Mesodermal cell (in vitro differentiated cells): ENCODE measurements around the gene GRK4.
A peak's percentile ranks its signal among the peaks of the same experiment; 100 is the strongest.

Experiments
- H3K27ac ChIP-seq: 2 replicates; pipeline ENCODE4 v1.7.0; 2013; ENCODE audit warnings: mild to moderate bottlenecking, low read depth, low read length, moderate library complexity; ENCODE audit not compliant: severe bottlenecking
- H3K36me3 ChIP-seq: 2 replicates; pipeline ENCODE4 v1.7.1; 2013; ENCODE audit warnings: mild to moderate bottlenecking, low read length, moderate library complexity; ENCODE audit not compliant: control insufficient read depth, insufficient read depth
- H3K4me1 ChIP-seq: one replicate; pipeline ENCODE4 v1.7.1; 2013; ENCODE audit warnings: mild to moderate bottlenecking, low read length; ENCODE audit not compliant: insufficient read depth, control insufficient read depth, poor library complexity, severe bottlenecking
- H3K4me3 ChIP-seq: 2 replicates; pipeline ENCODE4 v1.7.0; 2013; ENCODE audit warnings: low read length, control low read depth, mild to moderate bottlenecking; ENCODE audit not compliant: insufficient read depth, poor library complexity, severe bottlenecking; ENCODE audit errors: extremely low read depth
- H3K9me3 ChIP-seq: 2 replicates; pipeline ENCODE4 v1.7.1; 2013; ENCODE audit warnings: mild to moderate bottlenecking, low read length, moderate library complexity; ENCODE audit not compliant: control insufficient read depth
- WGBS, 2 experiments: methylation state at CpG; one replicate each; pipeline ENCODE4 v1.1.5; 2013; ENCODE audit warnings: missing lambda C conversion rate in 2 of 2; ENCODE audit not compliant: insufficient coverage in 2 of 2; 5-methylcytosine and 5-hydroxymethylcytosine counted together

The GRK4 gene

GRCh38 chr4:2931512-2932301 is 31.7 kb upstream of the GRK4 start:
- H3K27ac ChIP-seq: no peak overlapping the region
- H3K9me3 ChIP-seq: no peaks in the 10 kb centered on the region
- peaks cover 15% of the 10 kb centered on the region for H3K4me1 ChIP-seq
- peaks cover 69% of the 10 kb centered on the region for H3K36me3 ChIP-seq
- WGBS, 2 experiments: 95 to 97% methylated on average over 33 to 38 of the region's 38 CpGs
- no peak overlapping the region for H3K4me3 ChIP-seq

DNA sequence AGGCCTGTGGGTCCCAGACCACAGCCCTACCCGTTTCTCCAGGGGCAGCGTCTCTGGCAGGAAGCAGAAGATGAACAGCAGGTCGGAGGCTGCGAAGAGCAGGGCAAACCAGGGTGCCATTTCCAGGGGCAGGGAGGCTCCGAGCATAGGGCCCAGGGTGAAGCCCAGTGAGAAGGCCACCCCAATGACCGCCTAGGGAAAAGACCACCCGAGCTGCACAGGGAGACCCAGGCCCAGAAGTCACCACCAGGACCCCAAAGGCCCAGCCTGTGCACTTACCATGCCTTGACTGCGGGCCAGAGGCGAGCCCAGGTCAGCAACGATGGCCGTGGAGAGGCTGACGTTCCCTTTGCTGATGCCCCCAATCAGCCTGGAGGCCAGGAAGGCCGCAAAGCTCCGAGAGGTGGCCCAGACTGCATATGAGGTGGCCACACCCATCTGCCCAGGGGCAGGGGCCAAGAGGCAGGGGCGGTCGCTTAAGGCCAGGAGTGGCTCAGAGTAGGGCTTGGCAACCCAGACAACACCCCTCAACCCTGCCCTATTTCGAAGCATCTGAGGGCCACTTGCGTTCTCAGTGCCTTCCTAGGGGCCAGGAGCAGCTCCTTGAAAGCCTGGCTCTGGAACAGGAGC is 30.9 kb upstream of the GRK4 start:
- WGBS, 2 experiments: 94 to 97% methylated on average over 17 to 18 of the region's 18 CpGs
- peaks cover 67% of the 10 kb centered on the region for H3K36me3 ChIP-seq
- no peaks in the 10 kb centered on the region for H3K9me3 ChIP-seq

GRCh38 chr4:2932951-2933565 is 30.3 kb upstream of the GRK4 start:
- Histone ChIP-seq H3K36me3 (peaks cover 66% of the 10 kb centered on the region), H3K4me3 (peak overlapping the region; percentile 58), H3K9me3 (no peaks in the 10 kb centered on the region), H3K4me1 (peaks cover 23% of the 10 kb centered on the region), H3K27ac (peak overlapping the region; percentile 5)
- WGBS, 2 experiments: 90 to 96% methylated on average over 13 of the region's 15 CpGs

More for the DNA sequence above, 30.9 kb upstream of the GRK4 start:
- Histone ChIP-seq H3K4me1 (peaks cover 17% of the 10 kb centered on the region), H3K4me3 (no peak overlapping the region), H3K27ac (peak overlapping the region; percentile 5)

- Histone ChIP-seq H3K36me3 (peaks cover 65% of the 10 kb centered on the region), H3K4me1 (peaks cover 23% of the 10 kb centered on the region), H3K4me3 (peak overlapping the region; percentile 58), H3K9me3 (no peaks in the 10 kb centered on the region), H3K27ac (no peak overlapping the region)
- 62 to 65% methylated on average over 16 to 19 of the region's 31 CpGs for WGBS, 2 experiments
Observed at GRCh38 chr4:2933566-2934076, 29.8 kb upstream of the GRK4 start.

GRCh38 chr4:2934077-2934812 is 29.1 kb upstream of the GRK4 start:
- Histone ChIP-seq H3K36me3 (peaks cover 65% of the 10 kb centered on the region), H3K4me3 (peak overlapping the region; percentile 86), H3K4me1 (peaks cover 23% of the 10 kb centered on the region), H3K27ac (no peak overlapping the region), H3K9me3 (no peaks in the 10 kb centered on the region)
- 2 to 5% methylated on average over 17 to 20 of the region's 93 CpGs for WGBS, 2 experiments

DNA sequence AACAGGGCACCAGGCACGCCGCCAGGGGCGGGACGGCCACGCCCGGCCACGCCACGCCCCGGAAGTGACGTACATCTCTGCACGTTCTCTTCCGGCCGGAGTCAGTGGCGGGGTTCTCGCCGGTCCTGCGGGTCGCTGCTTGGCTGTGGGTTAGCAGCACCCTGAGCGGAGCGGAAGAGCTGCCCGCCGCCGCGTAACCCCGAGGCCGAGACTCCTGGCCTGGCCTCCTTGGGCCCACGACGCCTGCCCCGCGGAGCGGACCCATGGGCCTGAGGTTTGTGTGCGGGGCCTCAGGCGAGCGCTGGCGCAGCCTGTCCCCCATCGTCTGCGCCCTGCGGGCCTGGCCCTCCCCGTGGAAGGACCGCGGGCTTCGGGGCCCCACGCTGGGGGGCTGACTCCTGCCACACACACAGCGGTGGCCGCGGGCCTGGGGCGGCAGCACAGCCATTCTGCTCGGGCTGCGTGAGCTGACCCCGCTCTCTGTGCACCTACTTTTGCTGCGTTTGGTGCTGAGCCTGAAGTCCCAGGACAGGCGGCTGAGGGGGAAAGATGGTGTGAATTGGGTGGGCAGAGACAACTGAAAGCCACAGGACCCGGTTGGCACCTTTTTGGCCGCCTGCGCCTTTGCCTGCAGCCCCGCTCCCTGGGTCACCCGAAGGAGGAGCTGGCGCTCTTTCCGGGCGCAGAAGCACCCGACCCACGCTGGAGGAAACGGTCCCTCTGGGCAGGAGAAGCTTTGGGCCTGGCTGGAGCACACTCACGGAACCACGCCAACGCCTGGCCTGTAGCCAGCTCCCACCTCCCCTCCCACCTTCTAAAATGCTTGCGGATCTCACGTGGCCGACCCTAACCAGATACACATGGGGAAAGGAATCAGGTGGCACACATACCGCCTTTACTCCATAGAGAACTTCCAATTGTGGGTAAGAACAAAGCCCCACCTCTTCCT is 28.3 kb upstream of the GRK4 start:
- peaks cover 23% of the 10 kb centered on the region for H3K4me1 ChIP-seq
- WGBS, 2 experiments: 1 to 3% methylated on average over 39 to 61 of the region's 70 CpGs
- H3K9me3 ChIP-seq: no peaks in the 10 kb centered on the region
- peak overlapping the region; percentile 62 for H3K27ac ChIP-seq
- H3K36me3 ChIP-seq: peaks cover 65% of the 10 kb centered on the region
- H3K4me3 ChIP-seq: peak overlapping the region; percentile 86

DNA sequence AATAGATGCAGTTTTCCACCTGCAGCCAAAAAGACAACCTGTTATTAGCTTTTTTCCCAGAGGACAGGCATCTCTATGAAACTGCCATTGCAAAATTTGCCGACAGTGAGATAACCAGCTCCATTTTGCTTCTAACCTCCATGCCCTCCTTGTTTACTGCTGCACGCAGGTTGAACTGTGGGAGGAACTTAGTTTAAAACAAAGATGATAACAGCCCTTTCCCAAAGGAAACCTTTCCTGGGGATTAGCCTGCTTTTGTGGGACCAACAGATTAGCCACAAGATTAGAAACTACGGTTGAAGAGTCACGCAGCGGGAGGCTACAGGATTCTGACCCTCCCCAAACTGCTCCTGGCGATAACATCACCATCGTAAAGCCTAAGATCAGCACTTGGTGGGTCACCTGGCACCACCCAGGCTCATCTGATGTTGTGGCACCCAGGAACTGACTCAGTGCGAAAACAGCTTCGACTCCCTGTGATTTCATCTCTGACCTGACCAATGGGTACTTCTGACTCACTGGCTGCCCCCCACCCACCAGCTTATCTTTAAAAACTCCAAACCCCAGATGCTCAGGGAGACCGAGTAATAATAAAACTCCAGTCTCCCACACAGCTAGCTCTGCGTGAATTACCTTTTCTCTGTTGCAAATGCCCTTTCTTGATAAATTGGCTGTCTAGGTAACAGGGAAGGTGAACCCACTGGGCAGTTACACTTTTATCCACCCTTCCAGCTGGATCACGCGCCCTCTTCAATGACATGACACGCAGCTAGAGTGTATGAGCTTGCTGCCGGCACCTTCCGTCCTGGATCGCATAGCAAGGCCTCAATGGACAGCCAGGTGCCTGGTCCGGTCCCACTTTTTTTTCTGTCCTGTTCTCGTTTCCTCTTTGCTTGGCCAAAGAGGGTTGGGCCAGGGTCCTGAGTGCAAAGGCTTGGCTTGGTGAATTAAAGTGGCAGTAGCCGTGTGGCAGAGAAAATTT is 27.3 kb upstream of the GRK4 start:
- Histone ChIP-seq H3K9me3 (no peaks in the 10 kb centered on the region), H3K4me1 (peaks cover 23% of the 10 kb centered on the region), H3K27ac (no peak overlapping the region), H3K36me3 (peaks cover 68% of the 10 kb centered on the region), H3K4me3 (peak overlapping the region; percentile 86)
- WGBS, 2 experiments: 87 to 92% methylated on average over 13 to 16 of the region's 20 CpGs

DNA sequence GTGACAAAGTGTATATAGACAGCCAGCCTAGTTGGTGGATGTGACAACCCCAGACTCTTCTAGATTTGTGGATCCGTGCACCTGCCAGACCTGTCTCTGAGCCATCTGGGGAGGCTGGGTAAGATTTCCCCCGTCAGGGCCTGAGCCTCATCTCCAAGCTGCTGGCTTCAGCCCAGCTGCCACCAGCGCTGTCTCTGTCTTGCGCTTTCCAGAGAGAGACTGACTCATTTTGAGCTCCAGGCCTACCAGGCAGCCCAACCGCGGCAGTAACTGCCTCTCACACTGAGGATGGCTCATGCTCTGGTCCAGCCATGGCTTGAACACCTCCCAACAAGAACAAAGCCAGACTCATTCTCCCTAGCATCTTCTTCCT is 26.6 kb upstream of the GRK4 start:
- Histone ChIP-seq H3K36me3 (peaks cover 69% of the 10 kb centered on the region), H3K4me3 (peak overlapping the region; percentile 3), H3K27ac (no peak overlapping the region), H3K4me1 (peaks cover 23% of the 10 kb centered on the region), H3K9me3 (no peaks in the 10 kb centered on the region)
- 94 to 96% methylated on average over 6 of the region's 6 CpGs for WGBS, 2 experiments
